AG09319 (cell line): Measurements from ENCODE around the gene PHF12.

Source experiments
- DNase-seq: peaks from one replicate; pipeline ENCODE4 v3.0.0-alpha.2; 2010; ENCODE audit warnings: low read depth; ENCODE audit errors: extremely low read depth
- TF ChIP-seq, protein P1 (sequence below): IDR thresholded peaks from 2 replicates; pipeline ENCODE4 v1.5.1; 2011; ENCODE audit warnings: low read depth, mild to moderate bottlenecking, inconsistent platforms, low read length, moderate library complexity

PHF12 gene

DNA sequence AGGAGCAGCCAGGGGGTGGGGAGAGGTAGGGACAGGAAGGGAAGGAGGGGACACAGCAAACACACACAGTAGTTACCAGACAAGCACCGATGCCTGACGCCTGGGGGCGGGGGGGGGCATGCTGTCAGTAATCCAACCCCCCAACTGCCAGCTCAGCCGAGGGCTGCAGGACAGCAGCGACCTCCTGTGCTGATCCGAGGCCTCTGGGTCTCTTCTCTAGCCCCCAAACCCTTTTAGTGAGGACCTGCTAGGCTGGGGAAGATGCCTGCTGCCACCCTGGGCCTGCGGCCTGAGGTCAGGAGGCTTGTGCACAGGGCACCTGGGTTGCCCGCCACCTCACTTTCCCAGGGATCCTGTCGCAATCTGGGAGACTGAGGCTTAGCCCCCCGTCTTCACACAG, 65.4 kb downstream of the PHF12 start:
- no peak for DNase-seq
- TF ChIP-seq, protein P1, sequence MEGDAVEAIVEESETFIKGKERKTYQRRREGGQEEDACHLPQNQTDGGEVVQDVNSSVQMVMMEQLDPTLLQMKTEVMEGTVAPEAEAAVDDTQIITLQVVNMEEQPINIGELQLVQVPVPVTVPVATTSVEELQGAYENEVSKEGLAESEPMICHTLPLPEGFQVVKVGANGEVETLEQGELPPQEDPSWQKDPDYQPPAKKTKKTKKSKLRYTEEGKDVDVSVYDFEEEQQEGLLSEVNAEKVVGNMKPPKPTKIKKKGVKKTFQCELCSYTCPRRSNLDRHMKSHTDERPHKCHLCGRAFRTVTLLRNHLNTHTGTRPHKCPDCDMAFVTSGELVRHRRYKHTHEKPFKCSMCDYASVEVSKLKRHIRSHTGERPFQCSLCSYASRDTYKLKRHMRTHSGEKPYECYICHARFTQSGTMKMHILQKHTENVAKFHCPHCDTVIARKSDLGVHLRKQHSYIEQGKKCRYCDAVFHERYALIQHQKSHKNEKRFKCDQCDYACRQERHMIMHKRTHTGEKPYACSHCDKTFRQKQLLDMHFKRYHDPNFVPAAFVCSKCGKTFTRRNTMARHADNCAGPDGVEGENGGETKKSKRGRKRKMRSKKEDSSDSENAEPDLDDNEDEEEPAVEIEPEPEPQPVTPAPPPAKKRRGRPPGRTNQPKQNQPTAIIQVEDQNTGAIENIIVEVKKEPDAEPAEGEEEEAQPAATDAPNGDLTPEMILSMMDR: no peak

DNA sequence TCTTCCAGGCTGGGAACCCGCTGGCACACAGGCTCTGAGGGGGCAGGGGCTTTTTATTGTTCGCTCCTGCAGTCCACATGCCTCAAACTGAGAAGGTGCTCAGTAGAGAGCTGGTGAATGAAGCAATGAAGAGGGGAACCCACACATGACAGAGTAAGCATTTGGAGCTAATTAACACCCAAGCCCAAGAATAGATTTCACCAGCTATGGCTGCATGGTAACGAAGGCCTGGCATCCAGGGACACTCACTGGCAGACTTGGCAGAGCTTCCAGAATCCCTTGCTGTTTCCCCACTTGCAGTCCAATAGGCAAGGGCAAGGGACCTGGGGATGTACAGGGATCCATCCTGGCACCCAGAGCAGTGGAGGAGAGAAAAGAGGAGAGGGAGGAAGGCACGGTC, 66.0 kb downstream of the PHF12 start:
- TF ChIP-seq, protein P1: no peak
- no peak for DNase-seq

DNA sequence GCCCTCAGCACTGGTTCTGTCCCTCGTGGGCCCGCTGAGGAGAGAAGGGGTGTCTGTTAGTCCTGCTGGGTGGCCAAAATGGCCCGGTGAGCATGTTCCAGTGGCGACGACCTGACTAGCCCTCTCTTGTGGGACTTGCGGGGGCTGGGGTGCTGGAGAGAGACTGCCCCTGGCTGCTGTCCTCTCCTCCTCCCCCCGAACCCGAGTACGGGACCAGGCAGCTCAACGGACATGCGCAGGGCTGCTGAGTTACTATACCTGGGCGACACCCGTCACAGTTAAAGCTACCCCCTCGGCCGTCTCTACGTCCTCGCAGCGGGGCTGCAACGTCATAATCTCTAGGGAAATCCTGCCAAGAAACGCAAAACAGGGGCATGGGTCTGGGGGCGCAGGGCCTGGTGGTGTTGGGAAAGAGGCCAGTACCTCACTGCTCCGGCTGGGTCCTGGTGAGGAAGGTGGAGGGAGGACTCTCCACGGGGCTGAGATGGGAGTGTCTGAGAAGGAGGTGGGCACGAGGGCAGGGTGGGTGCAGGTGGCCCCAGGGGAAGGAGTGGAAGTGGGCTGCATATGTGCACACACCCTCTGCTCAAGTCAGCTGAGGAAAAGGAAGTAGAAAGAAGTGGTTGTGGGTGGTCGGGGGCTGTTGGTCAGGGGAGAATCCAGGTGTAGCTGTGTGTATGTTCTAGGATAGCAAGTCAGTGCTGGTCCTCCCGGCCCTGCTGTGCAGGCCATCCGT, 67.2 kb downstream of the PHF12 start:
- no peak for DNase-seq
- TF ChIP-seq, protein P1: no peak

DNA sequence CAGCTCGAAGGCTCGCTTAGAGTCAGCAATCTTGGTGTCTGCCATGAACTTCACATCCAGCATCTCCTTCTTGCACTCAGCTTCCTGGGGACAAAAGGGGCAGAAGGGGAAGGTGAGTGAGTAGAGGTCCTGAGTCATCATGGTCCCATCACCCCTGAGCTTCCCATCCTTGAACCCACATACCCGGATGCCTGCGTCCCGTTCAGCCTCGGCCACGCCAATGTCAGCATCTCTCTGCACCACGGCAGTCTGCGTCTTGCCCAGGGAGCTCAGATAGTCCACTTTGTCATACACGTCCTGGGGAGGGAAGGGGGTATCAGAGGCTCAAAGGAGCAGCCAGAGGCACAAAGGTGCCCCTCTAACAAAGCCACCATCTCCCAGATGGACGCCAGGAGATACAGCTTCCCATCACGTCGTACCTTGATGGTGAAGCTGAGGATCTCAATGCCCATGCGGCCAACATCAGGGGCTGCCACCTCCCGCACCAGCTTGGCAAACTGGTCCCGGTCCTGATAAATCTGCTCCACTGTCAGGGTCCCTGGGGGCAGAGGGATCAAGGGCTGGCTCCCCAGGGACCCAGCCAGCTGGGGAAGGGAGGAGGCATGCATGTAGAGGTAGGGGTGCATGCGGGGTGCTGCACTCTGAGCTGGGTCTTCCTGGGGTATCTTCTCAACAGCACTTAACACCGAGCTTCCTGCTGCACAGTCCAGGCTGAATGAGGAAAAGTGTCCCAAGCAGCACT, 69.0 kb downstream of the PHF12 start:
- no peak for DNase-seq
- TF ChIP-seq, protein P1: no peak

DNA sequence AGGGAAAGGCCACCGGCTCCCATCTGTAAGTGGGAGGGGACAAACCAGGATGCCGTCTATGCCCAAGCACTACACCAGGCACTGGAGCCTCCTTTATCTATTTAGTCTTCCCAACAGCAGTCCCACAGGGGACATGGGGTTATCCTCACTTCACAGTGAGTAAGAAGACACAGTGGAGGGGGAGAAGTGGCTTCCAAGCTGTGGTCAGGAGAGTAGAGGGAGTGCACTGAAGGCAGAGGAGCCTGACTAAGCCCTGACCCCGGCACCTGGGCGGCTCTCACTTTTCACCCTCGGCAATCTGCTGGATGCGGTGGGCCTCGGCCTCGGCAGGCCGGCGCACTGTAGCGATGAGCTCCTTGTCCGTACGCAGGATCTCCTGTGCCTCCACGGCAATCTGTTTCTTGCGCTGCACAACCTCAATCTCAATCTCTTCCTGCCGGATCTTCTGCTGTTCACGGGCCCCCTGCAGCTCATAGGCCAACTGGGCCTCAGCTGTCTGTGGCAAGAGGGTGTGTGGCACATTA, 69.7 kb downstream of the PHF12 start:
- DNase-seq: no peak
- TF ChIP-seq, protein P1: no peak

DNA sequence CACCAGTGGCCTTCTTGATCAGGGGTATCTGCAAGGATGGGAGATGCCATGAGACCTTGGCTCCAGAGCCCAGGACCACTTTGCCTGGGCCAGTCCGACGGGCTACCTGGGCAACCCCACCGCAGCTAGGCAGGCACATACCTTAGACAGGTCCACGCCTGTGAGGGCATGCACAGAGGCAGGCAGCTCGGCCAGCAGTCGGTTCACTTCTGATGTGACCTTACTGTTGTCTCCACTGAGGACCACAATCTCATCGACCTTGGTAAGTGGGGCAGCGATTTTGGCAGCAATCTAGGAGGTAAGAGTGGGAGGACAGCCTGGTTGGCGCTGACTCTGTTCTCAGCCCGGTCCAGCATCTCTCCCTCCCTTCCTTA, 70.8 kb downstream of the PHF12 start:
- DNase-seq: no peak
- TF ChIP-seq, protein P1: no peak
